GM23338 (cell line): ENCODE data around the gene CNNM4. TPM values are rescaled to one million over a fixed set of nuclear protein-coding genes. Genes with fewer than 3 reads are reported as not detected.

ENCODE experiments used
- ATAC-seq: fragments of 200-7000 bp; cut with Tn5 transposase; 3 replicates; pipeline ENCODE4 v1.9.1; 2020
- DNase-seq: peaks from one replicate; pipeline ENCODE4 v3.0.0-alpha.2; 2015; ENCODE audit warnings: low spot score
- H2AFZ ChIP-seq: fragments of 200-600 bp; sonication (generic); 2 replicates; pipeline ENCODE4 v1.8.0; 2016; ENCODE audit warnings: antibody characterized with exemption, mild to moderate bottlenecking, moderate library complexity
- H3F3A ChIP-seq: fragments of 200-600 bp; sonication (generic); replicated peaks from 2 replicates; pipeline ENCODE4 v1.8.0; 2017; ENCODE audit warnings: antibody characterized with exemption, mixed run types, low read depth
- H3K27ac ChIP-seq: fragments of 200-600 bp; sonication (generic); 2 replicates; pipeline ENCODE4 v1.6.1; 2016; ENCODE audit warnings: low read depth
- H3K27me3 ChIP-seq: fragments of 200-600 bp; sonication (generic); 2 replicates; pipeline ENCODE4 v1.8.0; 2016; ENCODE audit warnings: mild to moderate bottlenecking, mixed run types, moderate library complexity; ENCODE audit not compliant: insufficient read depth
- H3K36me3 ChIP-seq: fragments of 200-600 bp; sonication (generic); 2 replicates; pipeline ENCODE4 v1.8.0; 2016; ENCODE audit warnings: mild to moderate bottlenecking; ENCODE audit not compliant: insufficient read depth
- H3K4me1 ChIP-seq: fragments of 200-600 bp; sonication (generic); 2 replicates; pipeline ENCODE4 v1.8.0; 2016; ENCODE audit warnings: mild to moderate bottlenecking, moderate library complexity; ENCODE audit not compliant: insufficient read depth
- H3K4me2 ChIP-seq: fragments of 200-600 bp; sonication (generic); 2 replicates; pipeline ENCODE4 v1.7.1; 2017; ENCODE audit warnings: mixed run types
- H3K4me3 ChIP-seq: fragments of 200-600 bp; sonication (generic); 2 replicates; pipeline ENCODE4 v1.6.1; 2016; ENCODE audit warnings: mixed run types
- H3K79me2 ChIP-seq: fragments of 200-600 bp; sonication (generic); replicated peaks from 2 replicates; pipeline ENCODE4 v1.8.0; 2017; ENCODE audit warnings: mild to moderate bottlenecking; ENCODE audit not compliant: insufficient read depth
- H3K9me2 ChIP-seq: fragments of 200-600 bp; sonication (generic); 2 replicates; pipeline ENCODE4 v1.8.0; 2017; ENCODE audit not compliant: insufficient read depth
- H4K20me1 ChIP-seq: fragments of 200-600 bp; sonication (generic); replicated peaks from 2 replicates; pipeline ENCODE4 v1.8.0; 2017; ENCODE audit warnings: mild to moderate bottlenecking; ENCODE audit not compliant: insufficient read depth
- H3K27ac Mint-ChIP-seq: 2 replicates; pipeline ENCODE4 v1.8.0; 2020; ENCODE audit warnings: inconsistent platforms, mild to moderate bottlenecking, moderate library complexity, mixed read lengths
- H3K27me3 Mint-ChIP-seq: 3 replicates; pipeline ENCODE4 v1.8.0; 2022; ENCODE audit warnings: low read depth, mild to moderate bottlenecking, moderate library complexity, mixed read lengths, inconsistent platforms; ENCODE audit not compliant: insufficient read depth, poor library complexity
- H3K36me3 Mint-ChIP-seq: 3 replicates; pipeline ENCODE4 v1.8.0; 2021; ENCODE audit warnings: low read depth, mild to moderate bottlenecking, inconsistent platforms, moderate library complexity, mixed read lengths
- H3K4me1 Mint-ChIP-seq: 3 replicates; pipeline ENCODE4 v1.8.0; 2020; ENCODE audit warnings: mild to moderate bottlenecking, inconsistent platforms, mixed read lengths
- H3K4me3 Mint-ChIP-seq: 3 replicates; pipeline ENCODE4 v1.8.0; 2021; ENCODE audit warnings: moderate library complexity, mild to moderate bottlenecking, inconsistent platforms, mixed read lengths
- H3K9me3 Mint-ChIP-seq: 3 replicates; pipeline ENCODE4 v1.8.0; 2020; ENCODE audit warnings: moderate library complexity, mild to moderate bottlenecking, inconsistent platforms, mixed read lengths
- EZH2 ChIP-seq: fragments of 200-600 bp; sonication (generic); IDR thresholded peaks from one replicate; pipeline ENCODE4 v1.8.0; 2017; ENCODE audit warnings: antibody characterized with exemption, mild to moderate bottlenecking, low read depth; ENCODE audit not compliant: unreplicated experiment
- EZH2phosphoT487 ChIP-seq: fragments of 200-600 bp; sonication (generic); IDR thresholded peaks from one replicate; pipeline ENCODE4 v1.8.1; 2018; ENCODE audit warnings: antibody characterized with exemption; ENCODE audit not compliant: unreplicated experiment
- NANOG ChIP-seq: IDR thresholded peaks from 2 replicates; pipeline ENCODE4 v1.6.1; 2016; ENCODE audit warnings: antibody characterized with exemption, borderline replicate concordance
- POLR2AphosphoS5 ChIP-seq: IDR thresholded peaks from 2 replicates; pipeline ENCODE4 v1.6.1; 2016; ENCODE audit warnings: antibody characterized with exemption, low read depth
- STAT1 ChIP-seq: IDR thresholded peaks from one replicate; pipeline ENCODE4 v1.6.1; 2016; ENCODE audit warnings: antibody characterized with exemption; ENCODE audit not compliant: unreplicated experiment
- ZNF114 ChIP-seq: fragments of 250-450 bp; sonication (Bioruptor Pico); IDR thresholded peaks from 2 replicates; pipeline ENCODE4 v1.5.0; 2020; ENCODE audit warnings: mild to moderate bottlenecking, moderate library complexity
- ZNF331 ChIP-seq: fragments of 250-450 bp; sonication (Bioruptor Pico); IDR thresholded peaks from 2 replicates; pipeline ENCODE4 v1.5.0; 2020; ENCODE audit warnings: low read depth, mild to moderate bottlenecking, moderate library complexity
- polyA plus RNA-seq: library from polyadenylated mRNA; unstranded; fragments of >200 nt; fragmentation: Nextera tagmentation; extraction: Ambion mirVana; gene quantifications from 2 replicates; pipeline ENCODE4 v1.2.1, GENCODE V29; 2016
- total RNA-seq: library from RNA; depleted of rRNA; stranded (reverse); fragments of >200 nt; shearing (Covaris generic); gene quantifications from 2 replicates; pipeline ENCODE4 v1.2.3, GENCODE V29; 2014
- TF ChIP-seq, protein P1 (sequence below): IDR thresholded peaks from one replicate; pipeline ENCODE4 v1.6.1; 2018; ENCODE audit warnings: antibody characterized with exemption; ENCODE audit not compliant: unreplicated experiment
- TF ChIP-seq, protein P2 (sequence below): fragments of 250-450 bp; sonication (Bioruptor Pico); IDR thresholded peaks from 2 replicates; pipeline ENCODE4 v1.5.0; 2020; ENCODE audit warnings: mild to moderate bottlenecking, moderate library complexity
- TF ChIP-seq, protein P3 (sequence below): IDR thresholded peaks from 2 replicates; pipeline ENCODE4 v1.6.1; 2016; ENCODE audit warnings: antibody characterized with exemption

Gene CNNM4
- total and polyA plus RNA-seq, 2 experiments from 2014 or later: 2.9 to 12.9 TPM

DNA sequence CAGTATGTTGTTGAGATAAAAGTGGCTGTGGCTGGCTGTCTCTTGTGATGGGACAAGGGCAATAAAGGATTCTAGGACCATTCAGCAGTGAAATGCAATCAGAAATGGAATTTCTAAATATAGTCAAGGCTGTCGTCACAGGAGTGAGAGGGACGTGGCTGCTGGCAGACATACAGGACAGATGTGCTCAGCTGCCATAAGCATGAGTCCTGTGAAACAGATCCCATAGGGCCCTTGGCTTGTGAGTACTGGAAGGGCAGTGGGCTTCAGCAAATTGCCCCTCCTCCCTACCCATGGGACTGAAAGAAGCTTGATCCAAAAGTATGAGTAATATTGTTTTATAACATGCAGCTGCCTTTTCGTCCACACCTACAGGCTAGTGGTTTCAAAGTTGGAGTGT, 51.2 kb downstream of the CNNM4 start:
- no peak for DNase-seq
- TF ChIP-seq EZH2: no peak
- TF ChIP-seq, protein P1, sequence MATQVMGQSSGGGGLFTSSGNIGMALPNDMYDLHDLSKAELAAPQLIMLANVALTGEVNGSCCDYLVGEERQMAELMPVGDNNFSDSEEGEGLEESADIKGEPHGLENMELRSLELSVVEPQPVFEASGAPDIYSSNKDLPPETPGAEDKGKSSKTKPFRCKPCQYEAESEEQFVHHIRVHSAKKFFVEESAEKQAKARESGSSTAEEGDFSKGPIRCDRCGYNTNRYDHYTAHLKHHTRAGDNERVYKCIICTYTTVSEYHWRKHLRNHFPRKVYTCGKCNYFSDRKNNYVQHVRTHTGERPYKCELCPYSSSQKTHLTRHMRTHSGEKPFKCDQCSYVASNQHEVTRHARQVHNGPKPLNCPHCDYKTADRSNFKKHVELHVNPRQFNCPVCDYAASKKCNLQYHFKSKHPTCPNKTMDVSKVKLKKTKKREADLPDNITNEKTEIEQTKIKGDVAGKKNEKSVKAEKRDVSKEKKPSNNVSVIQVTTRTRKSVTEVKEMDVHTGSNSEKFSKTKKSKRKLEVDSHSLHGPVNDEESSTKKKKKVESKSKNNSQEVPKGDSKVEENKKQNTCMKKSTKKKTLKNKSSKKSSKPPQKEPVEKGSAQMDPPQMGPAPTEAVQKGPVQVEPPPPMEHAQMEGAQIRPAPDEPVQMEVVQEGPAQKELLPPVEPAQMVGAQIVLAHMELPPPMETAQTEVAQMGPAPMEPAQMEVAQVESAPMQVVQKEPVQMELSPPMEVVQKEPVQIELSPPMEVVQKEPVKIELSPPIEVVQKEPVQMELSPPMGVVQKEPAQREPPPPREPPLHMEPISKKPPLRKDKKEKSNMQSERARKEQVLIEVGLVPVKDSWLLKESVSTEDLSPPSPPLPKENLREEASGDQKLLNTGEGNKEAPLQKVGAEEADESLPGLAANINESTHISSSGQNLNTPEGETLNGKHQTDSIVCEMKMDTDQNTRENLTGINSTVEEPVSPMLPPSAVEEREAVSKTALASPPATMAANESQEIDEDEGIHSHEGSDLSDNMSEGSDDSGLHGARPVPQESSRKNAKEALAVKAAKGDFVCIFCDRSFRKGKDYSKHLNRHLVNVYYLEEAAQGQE: no peak
- TF ChIP-seq ZNF331 (CRISPR knock-in tag): no peak
- no peak for TF ChIP-seq ZNF114
- TF ChIP-seq, protein P2, sequence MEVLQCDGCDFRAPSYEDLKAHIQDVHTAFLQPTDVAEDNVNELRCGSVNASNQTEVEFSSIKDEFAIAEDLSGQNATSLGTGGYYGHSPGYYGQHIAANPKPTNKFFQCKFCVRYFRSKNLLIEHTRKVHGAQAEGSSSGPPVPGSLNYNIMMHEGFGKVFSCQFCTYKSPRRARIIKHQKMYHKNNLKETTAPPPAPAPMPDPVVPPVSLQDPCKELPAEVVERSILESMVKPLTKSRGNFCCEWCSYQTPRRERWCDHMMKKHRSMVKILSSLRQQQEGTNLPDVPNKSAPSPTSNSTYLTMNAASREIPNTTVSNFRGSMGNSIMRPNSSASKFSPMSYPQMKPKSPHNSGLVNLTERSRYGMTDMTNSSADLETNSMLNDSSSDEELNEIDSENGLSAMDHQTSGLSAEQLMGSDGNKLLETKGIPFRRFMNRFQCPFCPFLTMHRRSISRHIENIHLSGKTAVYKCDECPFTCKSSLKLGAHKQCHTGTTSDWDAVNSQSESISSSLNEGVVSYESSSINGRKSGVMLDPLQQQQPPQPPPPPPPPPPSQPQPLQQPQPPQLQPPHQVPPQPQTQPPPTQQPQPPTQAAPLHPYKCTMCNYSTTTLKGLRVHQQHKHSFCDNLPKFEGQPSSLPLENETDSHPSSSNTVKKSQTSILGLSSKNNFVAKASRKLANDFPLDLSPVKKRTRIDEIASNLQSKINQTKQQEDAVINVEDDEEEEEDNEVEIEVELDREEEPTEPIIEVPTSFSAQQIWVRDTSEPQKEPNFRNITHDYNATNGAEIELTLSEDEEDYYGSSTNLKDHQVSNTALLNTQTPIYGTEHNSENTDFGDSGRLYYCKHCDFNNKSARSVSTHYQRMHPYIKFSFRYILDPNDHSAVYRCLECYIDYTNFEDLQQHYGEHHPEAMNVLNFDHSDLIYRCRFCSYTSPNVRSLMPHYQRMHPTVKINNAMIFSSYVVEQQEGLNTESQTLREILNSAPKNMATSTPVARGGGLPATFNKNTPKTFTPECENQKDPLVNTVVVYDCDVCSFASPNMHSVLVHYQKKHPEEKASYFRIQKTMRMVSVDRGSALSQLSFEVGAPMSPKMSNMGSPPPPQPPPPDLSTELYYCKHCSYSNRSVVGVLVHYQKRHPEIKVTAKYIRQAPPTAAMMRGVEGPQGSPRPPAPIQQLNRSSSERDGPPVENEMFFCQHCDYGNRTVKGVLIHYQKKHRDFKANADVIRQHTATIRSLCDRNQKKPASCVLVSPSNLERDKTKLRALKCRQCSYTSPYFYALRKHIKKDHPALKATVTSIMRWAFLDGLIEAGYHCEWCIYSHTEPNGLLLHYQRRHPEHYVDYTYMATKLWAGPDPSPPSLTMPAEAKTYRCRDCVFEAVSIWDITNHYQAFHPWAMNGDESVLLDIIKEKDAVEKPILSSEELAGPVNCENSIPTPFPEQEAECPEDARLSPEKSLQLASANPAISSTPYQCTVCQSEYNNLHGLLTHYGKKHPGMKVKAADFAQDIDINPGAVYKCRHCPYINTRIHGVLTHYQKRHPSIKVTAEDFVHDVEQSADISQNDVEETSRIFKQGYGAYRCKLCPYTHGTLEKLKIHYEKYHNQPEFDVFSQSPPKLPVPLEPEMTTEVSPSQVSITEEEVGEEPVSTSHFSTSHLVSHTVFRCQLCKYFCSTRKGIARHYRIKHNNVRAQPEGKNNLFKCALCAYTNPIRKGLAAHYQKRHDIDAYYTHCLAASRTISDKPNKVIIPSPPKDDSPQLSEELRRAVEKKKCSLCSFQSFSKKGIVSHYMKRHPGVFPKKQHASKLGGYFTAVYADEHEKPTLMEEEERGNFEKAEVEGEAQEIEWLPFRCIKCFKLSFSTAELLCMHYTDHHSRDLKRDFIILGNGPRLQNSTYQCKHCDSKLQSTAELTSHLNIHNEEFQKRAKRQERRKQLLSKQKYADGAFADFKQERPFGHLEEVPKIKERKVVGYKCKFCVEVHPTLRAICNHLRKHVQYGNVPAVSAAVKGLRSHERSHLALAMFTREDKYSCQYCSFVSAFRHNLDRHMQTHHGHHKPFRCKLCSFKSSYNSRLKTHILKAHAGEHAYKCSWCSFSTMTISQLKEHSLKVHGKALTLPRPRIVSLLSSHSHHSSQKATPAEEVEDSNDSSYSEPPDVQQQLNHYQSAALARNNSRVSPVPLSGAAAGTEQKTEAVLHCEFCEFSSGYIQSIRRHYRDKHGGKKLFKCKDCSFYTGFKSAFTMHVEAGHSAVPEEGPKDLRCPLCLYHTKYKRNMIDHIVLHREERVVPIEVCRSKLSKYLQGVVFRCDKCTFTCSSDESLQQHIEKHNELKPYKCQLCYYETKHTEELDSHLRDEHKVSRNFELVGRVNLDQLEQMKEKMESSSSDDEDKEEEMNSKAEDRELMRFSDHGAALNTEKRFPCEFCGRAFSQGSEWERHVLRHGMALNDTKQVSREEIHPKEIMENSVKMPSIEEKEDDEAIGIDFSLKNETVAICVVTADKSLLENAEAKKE (CRISPR knock-in tag): no peak
- no peak for TF ChIP-seq NANOG
- no peak for TF ChIP-seq POLR2AphosphoS5
- no peak for TF ChIP-seq STAT1
- TF ChIP-seq EZH2phosphoT487: no peak
- TF ChIP-seq, protein P3, sequence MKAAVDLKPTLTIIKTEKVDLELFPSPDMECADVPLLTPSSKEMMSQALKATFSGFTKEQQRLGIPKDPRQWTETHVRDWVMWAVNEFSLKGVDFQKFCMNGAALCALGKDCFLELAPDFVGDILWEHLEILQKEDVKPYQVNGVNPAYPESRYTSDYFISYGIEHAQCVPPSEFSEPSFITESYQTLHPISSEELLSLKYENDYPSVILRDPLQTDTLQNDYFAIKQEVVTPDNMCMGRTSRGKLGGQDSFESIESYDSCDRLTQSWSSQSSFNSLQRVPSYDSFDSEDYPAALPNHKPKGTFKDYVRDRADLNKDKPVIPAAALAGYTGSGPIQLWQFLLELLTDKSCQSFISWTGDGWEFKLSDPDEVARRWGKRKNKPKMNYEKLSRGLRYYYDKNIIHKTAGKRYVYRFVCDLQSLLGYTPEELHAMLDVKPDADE: no peak

More for the DNA sequence above, 51.2 kb downstream of the CNNM4 start:
- Histone ChIP-seq H3K9me2 (no peaks in the 10 kb centered on the region), H3K27me3 (no peaks in the 10 kb centered on the region), H3K36me3 (no peaks in the 10 kb centered on the region), H3K4me1 (peaks cover 5% of the 10 kb centered on the region), H3K27ac (no peak overlapping the region), H4K20me1 (no peaks in the 10 kb centered on the region), H2AFZ (no peak overlapping the region), H3K79me2 (no peaks in the 10 kb centered on the region), H3F3A (peaks cover 6% of the 10 kb centered on the region; the same call in 1 of the 2 replicates), H3K4me2 (no peak overlapping the region), H3K4me3 (no peak overlapping the region)
- H3K36me3 Mint-ChIP-seq: peaks cover 4% of the 10 kb centered on the region; the same call in 1 of the 3 replicates
- H3K4me1 Mint-ChIP-seq: no peaks in the 10 kb centered on the region
- no peak overlapping the region for H3K27ac Mint-ChIP-seq
- H3K4me3 Mint-ChIP-seq: no peak overlapping the region
- no peak for ATAC-seq
- no peaks in the 10 kb centered on the region for H3K9me3 Mint-ChIP-seq
- no peaks in the 10 kb centered on the region for H3K27me3 Mint-ChIP-seq
